ENCODE measurements around the gene CPD.

The CPD gene

GRCh38 chr17:30514895-30515596 is 136.3 kb downstream of the CPD start:
- no peak for DNase-seq

DNA sequence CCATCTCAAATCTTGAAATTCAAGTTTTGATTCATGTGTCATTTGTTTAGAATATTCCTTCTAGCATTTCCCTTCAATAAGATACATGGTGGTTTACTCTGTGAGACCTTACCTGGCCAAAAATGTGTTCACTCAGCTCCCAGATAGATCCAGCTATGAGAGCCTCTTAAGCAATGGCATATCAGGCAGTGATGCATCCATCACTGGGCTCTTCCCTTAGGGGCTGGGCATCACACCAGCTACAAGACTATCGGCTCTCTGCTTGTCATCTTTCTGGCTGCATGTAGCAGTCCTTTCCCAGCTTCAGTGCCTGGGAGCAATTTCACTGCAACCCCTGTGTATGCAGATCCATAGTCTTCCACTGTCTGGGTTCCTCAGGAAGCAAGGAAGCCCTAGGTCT is 139.1 kb downstream of the CPD start:
- DNase-seq = no peak

- DNase-seq = no peak
Measured at GRCh38 chr17:30519166-30519565, 140.4 kb downstream of the CPD start.

All from T-helper 1 cell (primary cell).